Fibroblast of the aortic adventitia (primary cell): ENCODE data around the gene NOS1. TPM values are rescaled to one million over a fixed set of nuclear protein-coding genes. Genes with fewer than 3 reads are reported as not detected.
"Not testable (repeated sequence)": the region's sequence is repeated elsewhere in the genome, so short reads cannot be mapped to it uniquely, and the experiment has no call there.

ENCODE experiments used
- DNase-seq: peaks from one replicate; pipeline ENCODE4 v3.0.0-alpha.2; 2010; ENCODE audit warnings: low read depth
- H3K4me3 ChIP-seq: 2 replicates; pipeline ENCODE4 v1.5.1; 2011; ENCODE audit warnings: low read depth, mild to moderate bottlenecking, control low read depth, low read length, moderate library complexity
- CTCF ChIP-seq: IDR thresholded peaks from 2 replicates; pipeline ENCODE4 v1.5.1; 2011; ENCODE audit warnings: mild to moderate bottlenecking, low read length, control low read depth, inconsistent platforms; ENCODE audit not compliant: insufficient read depth
- total RNA-seq: library from RNA; depleted of rRNA; stranded (reverse); fragments of >200 nt; gene quantifications from 2 replicates; pipeline ENCODE4 v1.2.3, GENCODE V29; 2012; ENCODE audit warnings: low replicate concordance

The NOS1 gene
- total RNA-seq, 1 donor, result not detected

DNA sequence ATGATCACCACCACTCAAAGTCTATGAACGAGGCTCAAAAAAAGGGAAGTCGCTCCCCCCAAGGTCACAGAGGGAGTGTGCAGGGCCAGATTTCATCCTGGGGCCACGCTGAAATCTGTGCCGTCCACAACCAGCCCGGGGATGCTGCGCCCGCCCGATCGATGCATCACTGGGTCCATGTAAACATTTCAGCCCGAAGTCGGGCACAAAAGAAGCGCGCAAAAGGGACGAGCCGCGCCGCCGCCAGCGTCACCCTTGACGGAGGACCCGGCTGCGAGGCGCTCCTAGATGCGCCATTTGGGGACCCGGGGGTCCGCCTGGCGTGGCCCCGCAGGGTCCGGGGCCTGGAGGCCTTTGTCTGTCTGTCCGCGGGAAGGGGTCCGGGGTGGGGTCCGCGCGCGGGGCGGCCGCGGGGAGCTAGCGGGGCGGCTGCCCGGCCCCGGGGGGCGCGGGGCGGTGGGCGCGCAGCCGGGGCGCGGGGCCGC lies 171.7 kb downstream of the NOS1 start:
- peak overlapping the region; percentile 90 for H3K4me3 ChIP-seq
- DNase-seq, result peak; percentile 21
- no peak for TF ChIP-seq CTCF

DNA sequence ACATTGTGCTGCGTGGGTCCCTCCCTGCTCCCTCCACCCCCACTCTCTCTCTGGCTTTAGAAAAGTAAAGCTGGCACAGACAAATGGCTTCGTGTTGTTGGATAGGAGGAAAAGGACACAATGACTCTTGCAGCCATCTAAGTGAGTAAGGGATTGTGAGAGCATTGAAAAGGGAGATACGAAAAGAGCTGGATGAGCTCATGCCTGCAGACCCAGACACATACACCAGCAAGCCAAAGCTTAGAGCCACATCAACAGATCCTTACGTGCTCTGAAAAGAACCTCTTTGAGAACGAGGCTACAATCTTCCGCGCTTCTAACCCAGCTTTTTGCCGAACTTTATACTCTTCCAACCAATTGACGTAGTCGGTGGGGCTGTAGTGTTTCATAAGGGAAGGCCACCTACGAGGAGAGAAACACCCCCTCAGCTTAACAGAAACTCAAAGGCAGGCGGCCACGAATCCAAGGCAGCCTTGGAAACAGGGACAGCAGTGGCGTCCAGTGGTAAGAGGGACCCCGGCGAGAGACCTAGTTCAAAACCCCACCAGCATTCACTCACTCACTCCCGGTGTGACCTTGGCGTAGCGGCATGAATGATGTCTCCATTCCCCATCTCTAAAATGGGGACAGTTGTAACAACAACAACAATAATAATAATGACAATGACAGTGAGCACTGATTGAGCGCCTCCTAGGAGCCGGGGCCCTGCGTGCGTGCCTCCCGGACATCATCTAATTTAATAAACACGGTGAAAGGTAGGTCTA lies 172.3 kb downstream of the NOS1 start:
- peak; percentile 69 for DNase-seq
- no peak for TF ChIP-seq CTCF
- peak overlapping the region; percentile 90 for H3K4me3 ChIP-seq

DNA sequence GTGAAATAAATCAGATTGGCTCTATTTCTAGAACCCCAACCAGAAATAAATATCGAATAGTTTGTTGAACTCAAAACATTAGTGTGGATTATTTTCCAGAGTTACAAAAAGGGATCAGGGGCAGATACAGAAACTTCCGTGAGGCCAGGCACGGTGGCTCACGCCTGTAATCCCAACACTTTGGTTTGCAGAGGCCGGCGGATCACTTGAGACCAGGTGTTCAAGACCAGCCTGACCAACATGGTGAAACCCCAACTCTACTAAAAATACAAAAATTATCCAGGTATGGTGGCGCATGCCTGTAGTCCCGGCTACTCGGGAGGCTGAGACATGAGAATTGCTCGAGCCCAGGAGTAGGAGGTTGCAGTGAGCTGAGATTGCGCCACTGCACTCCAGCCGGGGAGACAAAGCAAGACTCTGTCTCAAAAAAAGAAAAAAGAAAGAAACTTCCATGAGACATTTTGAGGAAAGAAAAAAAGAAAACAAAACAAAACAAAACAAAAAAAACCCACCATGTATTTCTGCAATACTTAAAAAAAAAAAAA lies 173.2 kb downstream of the NOS1 start:
- no peak overlapping the region for H3K4me3 ChIP-seq
- no peak for TF ChIP-seq CTCF
- no peak for DNase-seq

GRCh38 chr12:117187421-117187820 lies 174.0 kb downstream of the NOS1 start:
- no peak for DNase-seq
- no peak for TF ChIP-seq CTCF
- no peak overlapping the region for H3K4me3 ChIP-seq

DNA sequence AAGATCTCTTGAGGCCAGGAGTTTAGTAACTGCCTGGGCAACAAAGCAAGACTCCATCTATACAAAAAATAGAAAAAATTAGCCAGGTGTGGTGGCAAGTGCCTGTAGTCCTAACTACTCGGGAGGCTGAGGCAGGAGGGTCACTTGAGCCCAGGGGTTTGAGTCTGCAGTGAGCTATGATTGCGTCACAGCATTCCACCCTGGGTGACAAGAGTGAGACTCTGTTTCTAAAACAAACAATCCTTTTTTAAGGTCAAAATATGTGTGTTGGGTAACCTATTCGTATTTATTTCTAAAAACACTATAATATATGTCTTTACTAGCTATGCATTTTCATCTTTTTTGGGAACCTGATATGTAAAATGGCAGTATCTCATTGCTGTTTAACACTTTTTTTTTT lies 178.6 kb downstream of the NOS1 start:
- TF ChIP-seq CTCF, result no peak
- H3K4me3 ChIP-seq, result no peak overlapping the region
- no peak for DNase-seq

DNA sequence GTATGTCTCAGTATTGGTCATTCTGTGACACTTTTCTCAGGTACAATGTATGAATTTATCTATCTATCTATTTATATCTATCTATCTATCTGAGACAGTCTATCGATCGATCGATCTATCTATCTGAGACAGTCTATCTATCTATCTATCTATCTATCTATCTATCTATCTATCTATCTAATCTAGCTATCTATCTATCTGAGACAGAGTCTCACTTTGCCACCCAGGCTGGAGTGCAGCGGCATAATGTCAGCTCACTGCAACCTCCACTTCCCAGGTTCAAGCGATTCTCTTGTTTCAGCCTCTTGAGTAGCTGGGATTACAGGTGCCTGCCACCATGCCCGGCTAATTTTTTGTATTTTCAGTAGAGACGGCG lies 180.0 kb downstream of the NOS1 start:
- DNase-seq, H3K4me3 ChIP-seq: not testable (repeated sequence)

GRCh38 chr12:117180758-117181467 lies 180.5 kb downstream of the NOS1 start:
- DNase-seq, result no peak
- H3K4me3 ChIP-seq, result no peak overlapping the region
- TF ChIP-seq CTCF, result no peak
